OCI-LY3 (cell line): ENCODE measurements around the gene CACNA2D3.

Experiments
- H2AFZ ChIP-seq: fragments of 200-600, 300-600 bp; shearing (Covaris generic); 2 replicates; pipeline ENCODE4 v1.6.0; 2014; ENCODE audit warnings: antibody characterized with exemption, low read depth, low read length
- H3K27ac ChIP-seq: fragments of 200-600, 300-600 bp; sonication (generic); 2 replicates; pipeline ENCODE4 v1.5.1; 2014; ENCODE audit warnings: mild to moderate bottlenecking, low read length, moderate library complexity, mixed read lengths
- H3K27me3 ChIP-seq: fragments of 200-600, 300-600 bp; sonication (generic); 2 replicates; pipeline ENCODE4 v1.6.1; 2014; ENCODE audit warnings: low read depth, low read length, mixed read lengths
- H3K36me3 ChIP-seq: fragments of 200-600, 300-600 bp; sonication (generic); replicated peaks from 2 replicates; pipeline ENCODE3; 2014; ENCODE audit warnings: low read depth, low read length, mixed read lengths
- H3K4me1 ChIP-seq: fragments of 300-600, 200-600 bp; sonication (generic); 2 replicates; pipeline ENCODE4 v1.6.1; 2014; ENCODE audit warnings: low read length, mixed read lengths
- H3K4me2 ChIP-seq: fragments of 200-600, 300-600 bp; sonication (generic); 2 replicates; pipeline ENCODE4 v1.6.1; 2014; ENCODE audit warnings: low read length, mixed read lengths
- H3K4me3 ChIP-seq: fragments of 300-600, 200-600 bp; sonication (generic); 2 replicates; pipeline ENCODE4 v1.5.1; 2014; ENCODE audit warnings: antibody characterized with exemption, mild to moderate bottlenecking, low read length, moderate library complexity
- H3K79me2 ChIP-seq: fragments of 300-600, 200-600 bp; shearing (Covaris generic); 2 replicates; pipeline ENCODE4 v1.6.1; 2014; ENCODE audit warnings: mild to moderate bottlenecking, low read length, mixed read lengths
- H3K9ac ChIP-seq: fragments of 300-600, 200-600 bp; shearing (Covaris generic); 2 replicates; pipeline ENCODE4 v1.6.0; 2014; ENCODE audit warnings: mild to moderate bottlenecking, low read length, moderate library complexity
- H3K9me3 ChIP-seq: fragments of 200-600, 300-600 bp; shearing (Covaris generic); 2 replicates; pipeline ENCODE4 v1.6.1; 2014; ENCODE audit warnings: low read length, mixed read lengths; ENCODE audit not compliant: insufficient read depth
- H4K20me1 ChIP-seq: fragments of 200-600, 300-600 bp; sonication (generic); 2 replicates; pipeline ENCODE4 v1.6.1; 2016; ENCODE audit warnings: low read length, mixed read lengths; ENCODE audit not compliant: insufficient read depth
- EZH2phosphoT487 ChIP-seq: fragments of 200-600 bp; shearing (Covaris generic); IDR thresholded peaks from 2 replicates; pipeline ENCODE4 v1.6.1; 2018; ENCODE audit warnings: antibody characterized with exemption, mixed run types, low read depth
- TF ChIP-seq, protein P1 (sequence below): fragments of 200-600, 300-600 bp; sonication (generic); IDR thresholded peaks from 2 replicates; pipeline ENCODE4 v1.5.1; 2014; ENCODE audit warnings: antibody characterized with exemption, low read length, low read depth

The CACNA2D3 gene

DNA sequence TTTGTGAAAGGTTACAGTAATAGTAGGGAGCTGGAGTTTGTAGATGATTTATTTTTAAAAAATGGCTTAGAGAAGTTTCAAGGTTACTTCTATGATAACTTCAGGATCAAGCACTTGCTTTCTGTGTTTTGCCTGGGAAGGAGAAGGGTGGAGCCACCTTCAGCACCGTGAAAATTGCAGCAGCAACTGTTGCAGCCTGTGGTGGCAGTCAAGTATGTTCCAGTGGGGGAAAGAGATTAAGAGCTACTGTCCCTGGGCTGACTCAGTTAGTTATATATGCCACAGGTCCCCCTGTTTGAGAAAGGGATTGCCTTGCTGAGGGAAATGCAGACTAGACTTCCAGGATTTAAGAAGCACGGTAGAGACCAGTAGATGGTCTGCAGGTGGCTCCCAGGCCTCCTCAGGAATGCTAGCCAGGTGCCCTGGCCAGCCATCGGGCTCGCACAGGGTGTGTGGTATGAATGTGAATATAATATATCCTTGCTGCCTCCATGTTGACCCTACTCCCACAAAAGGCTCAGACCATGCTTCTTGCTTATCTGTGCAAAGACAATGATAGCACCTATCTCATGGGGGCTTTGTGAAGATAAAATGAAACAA is 389.5 kb downstream of the CACNA2D3 start:
- Histone ChIP-seq H3K27ac (no peak overlapping the region), H3K27me3 (no peaks in the 10 kb centered on the region), H3K4me1 (no peaks in the 10 kb centered on the region), H3K36me3 (no peaks in the 10 kb centered on the region), H3K4me3 (no peak overlapping the region), H3K9ac (no peak overlapping the region), H4K20me1 (no peaks in the 10 kb centered on the region), H3K79me2 (no peaks in the 10 kb centered on the region), H3K9me3 (no peaks in the 10 kb centered on the region), H2AFZ (no peak overlapping the region), H3K4me2 (no peak overlapping the region)
- no peak for TF ChIP-seq EZH2phosphoT487
- TF ChIP-seq, protein P1, sequence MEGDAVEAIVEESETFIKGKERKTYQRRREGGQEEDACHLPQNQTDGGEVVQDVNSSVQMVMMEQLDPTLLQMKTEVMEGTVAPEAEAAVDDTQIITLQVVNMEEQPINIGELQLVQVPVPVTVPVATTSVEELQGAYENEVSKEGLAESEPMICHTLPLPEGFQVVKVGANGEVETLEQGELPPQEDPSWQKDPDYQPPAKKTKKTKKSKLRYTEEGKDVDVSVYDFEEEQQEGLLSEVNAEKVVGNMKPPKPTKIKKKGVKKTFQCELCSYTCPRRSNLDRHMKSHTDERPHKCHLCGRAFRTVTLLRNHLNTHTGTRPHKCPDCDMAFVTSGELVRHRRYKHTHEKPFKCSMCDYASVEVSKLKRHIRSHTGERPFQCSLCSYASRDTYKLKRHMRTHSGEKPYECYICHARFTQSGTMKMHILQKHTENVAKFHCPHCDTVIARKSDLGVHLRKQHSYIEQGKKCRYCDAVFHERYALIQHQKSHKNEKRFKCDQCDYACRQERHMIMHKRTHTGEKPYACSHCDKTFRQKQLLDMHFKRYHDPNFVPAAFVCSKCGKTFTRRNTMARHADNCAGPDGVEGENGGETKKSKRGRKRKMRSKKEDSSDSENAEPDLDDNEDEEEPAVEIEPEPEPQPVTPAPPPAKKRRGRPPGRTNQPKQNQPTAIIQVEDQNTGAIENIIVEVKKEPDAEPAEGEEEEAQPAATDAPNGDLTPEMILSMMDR: no peak

DNA sequence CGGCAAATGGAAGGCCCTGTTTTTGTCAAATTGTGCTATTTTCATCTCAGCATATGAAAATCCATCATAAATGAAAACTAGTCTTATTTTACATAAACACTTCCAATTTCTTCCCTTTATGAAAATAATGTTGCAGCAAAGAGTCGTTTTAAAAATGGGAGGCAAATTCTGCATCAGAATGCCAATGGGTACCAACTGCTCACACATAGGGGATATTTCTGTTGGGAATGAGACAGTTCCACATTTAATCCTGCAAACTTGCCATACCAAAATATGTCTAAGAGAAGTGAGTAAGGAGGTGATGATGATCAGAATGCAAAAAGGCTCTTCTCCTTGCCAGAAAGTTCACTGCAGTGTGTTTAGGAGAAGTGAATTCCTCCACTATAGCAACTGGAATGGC is 391.7 kb downstream of the CACNA2D3 start:
- Histone ChIP-seq H3K79me2 (no peaks in the 10 kb centered on the region), H3K27ac (no peak overlapping the region), H3K9ac (no peak overlapping the region), H3K9me3 (no peaks in the 10 kb centered on the region), H4K20me1 (no peaks in the 10 kb centered on the region), H3K4me1 (no peaks in the 10 kb centered on the region), H3K36me3 (no peaks in the 10 kb centered on the region), H3K27me3 (no peaks in the 10 kb centered on the region), H2AFZ (no peak overlapping the region), H3K4me2 (no peak overlapping the region), H3K4me3 (no peak overlapping the region)
- TF ChIP-seq EZH2phosphoT487: no peak
- TF ChIP-seq, protein P1: no peak

DNA sequence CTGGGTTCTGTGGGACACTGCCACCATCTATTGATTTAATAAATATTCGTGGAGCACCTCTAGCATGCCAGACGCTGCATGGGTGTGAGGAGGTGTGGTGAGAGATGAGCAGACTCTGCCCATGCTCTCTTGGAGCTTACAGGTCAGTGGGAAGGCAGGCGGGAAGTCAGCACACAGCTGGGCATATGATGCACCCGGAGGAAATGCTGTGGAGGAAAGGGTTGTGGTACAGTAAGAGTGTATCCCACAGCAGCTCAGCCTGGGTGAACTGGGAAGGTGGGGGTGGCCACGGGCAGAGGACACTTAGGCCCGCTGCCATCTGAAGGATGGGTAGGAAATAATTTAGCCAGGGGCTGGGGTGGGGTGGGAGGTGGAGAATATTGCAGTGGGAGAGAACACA is 392.1 kb downstream of the CACNA2D3 start:
- Histone ChIP-seq H3K27me3 (no peaks in the 10 kb centered on the region), H3K9ac (no peak overlapping the region), H3K4me1 (no peaks in the 10 kb centered on the region), H3K79me2 (no peaks in the 10 kb centered on the region), H3K9me3 (no peaks in the 10 kb centered on the region), H3K4me2 (no peak overlapping the region), H3K4me3 (no peak overlapping the region), H4K20me1 (no peaks in the 10 kb centered on the region), H2AFZ (no peak overlapping the region), H3K27ac (no peak overlapping the region), H3K36me3 (no peaks in the 10 kb centered on the region)
- no peak for TF ChIP-seq EZH2phosphoT487
- TF ChIP-seq, protein P1: no peak

DNA sequence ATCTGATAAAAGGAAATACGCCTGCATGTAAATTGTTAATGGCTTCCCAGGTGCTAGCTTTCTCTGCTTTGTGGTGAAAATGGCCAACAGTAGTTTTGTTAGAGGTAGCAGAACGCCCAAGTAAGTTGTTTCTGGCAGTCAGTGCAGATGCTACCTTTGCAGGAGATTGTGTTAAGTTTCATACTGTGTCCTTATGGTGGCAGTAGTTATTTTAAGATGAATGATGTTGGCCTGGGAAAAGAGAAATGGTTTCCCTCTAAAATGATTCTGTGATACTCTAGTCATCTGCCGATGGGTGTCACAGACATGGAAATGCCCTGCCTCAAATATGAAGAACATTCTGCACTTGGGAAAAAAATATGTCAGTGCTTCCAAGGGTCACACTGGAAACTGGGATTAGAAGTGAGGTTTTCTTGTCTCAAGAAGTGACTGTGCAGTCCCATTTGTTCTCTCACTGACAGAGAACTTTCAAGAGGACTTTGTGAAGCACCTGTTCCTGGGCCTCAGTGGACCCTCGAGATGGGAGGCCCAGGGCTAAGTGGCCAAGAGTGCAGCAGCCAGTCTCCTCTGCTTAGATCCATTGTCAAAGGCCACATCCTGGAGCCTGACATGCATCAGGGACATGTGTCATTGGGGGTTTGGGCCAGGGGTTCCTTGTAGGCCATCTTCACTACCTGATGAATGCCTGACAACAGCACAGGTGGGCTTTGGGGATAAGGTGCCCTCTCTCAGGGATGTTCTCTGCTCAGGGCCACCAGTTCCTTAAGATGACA is 393.3 kb downstream of the CACNA2D3 start:
- Histone ChIP-seq H3K9me3 (no peaks in the 10 kb centered on the region), H2AFZ (no peak overlapping the region), H3K4me1 (no peaks in the 10 kb centered on the region), H3K27me3 (no peaks in the 10 kb centered on the region), H3K27ac (no peak overlapping the region), H4K20me1 (no peaks in the 10 kb centered on the region), H3K36me3 (no peaks in the 10 kb centered on the region), H3K4me2 (no peak overlapping the region), H3K79me2 (no peaks in the 10 kb centered on the region), H3K9ac (no peak overlapping the region), H3K4me3 (no peak overlapping the region)
- no peak for TF ChIP-seq EZH2phosphoT487
- TF ChIP-seq, protein P1: no peak
